ENCODE measurements around the gene SLC25A51.

DNA sequence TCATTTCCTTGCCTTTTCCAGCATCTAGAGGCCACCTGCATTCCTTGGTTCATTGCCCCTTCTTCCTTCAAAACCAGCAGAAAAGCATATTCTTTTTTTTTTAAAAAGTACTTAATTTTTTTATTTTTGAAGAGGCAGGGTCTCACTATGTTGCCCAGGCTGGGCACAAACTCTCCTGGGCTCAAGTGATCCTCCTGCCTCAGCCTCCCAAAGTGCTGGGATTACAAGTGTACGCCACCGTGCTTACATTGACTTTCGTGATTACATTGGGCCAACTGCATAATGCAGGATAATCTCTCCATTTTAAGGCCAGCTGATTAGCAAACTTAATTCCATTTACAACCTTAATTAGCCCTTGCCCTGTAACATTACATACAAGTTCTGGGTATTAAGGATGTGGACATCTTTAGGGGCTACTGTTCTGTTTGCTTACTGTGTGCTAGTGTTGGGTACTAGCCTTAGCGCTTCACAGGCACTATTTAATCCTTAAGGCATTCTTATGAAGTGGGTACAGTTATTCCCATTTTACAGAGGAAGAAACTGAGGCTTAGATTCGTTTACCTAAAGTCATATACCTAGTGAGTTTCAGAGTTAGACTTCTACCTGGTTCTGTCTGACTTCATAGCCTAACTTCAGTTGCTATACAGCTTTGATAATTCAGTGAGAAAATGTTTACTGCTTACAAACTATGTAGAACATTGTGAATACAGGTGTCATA, 33.7 kb downstream of the SLC25A51 start:
- no peak for TF ChIP-seq RXRA (IDR thresholded peaks at IDR 0.05)
- TF ChIP-seq CTCF (IDR thresholded peaks at IDR 0.05; ENCODE audit: low read depth, low read length, missing input control) = no peak
- no peak for TF ChIP-seq JUND (IDR thresholded peaks at IDR 0.05)
- TF ChIP-seq EGR1 (IDR thresholded peaks at IDR 0.05; ENCODE audit: low read depth in 2 of 2) = no peak
- no peak for TF ChIP-seq TAF1 (conservative IDR thresholded peaks at IDR 0.05)
- no peak for TF ChIP-seq MAX (IDR thresholded peaks at IDR 0.05)
- no peak for TF ChIP-seq HNF4G (IDR thresholded peaks at IDR 0.05)
- TF ChIP-seq RAD21 (IDR thresholded peaks at IDR 0.05) = no peak
- TF ChIP-seq ATF3 (IDR thresholded peaks at IDR 0.05) = no peak
- no peak for TF ChIP-seq SP1 (IDR thresholded peaks at IDR 0.05)
- no peak for TF ChIP-seq GABPA (IDR thresholded peaks at IDR 0.05 in 1 of 2, conservative IDR thresholded peaks at IDR 0.05 in 1 of 2)
- no peak for TF ChIP-seq ZBTB33 (IDR thresholded peaks at IDR 0.05)
